Measurements from ENCODE around the gene CCN5. TPM values are rescaled to one million over a fixed set of nuclear protein-coding genes. Genes with fewer than 3 reads are reported as not detected.

CCN5 gene
- total RNA-seq, 2 experiments from 2014 or later, result not detected

- Mint-ChIP-seq H3K4me1 (no peaks in the 10 kb centered on the region), H3K27ac (no peak overlapping the region)
Measured at GRCh38 chr20:44709797-44710196, 5.4 kb upstream of the CCN5 start.

GRCh38 chr20:44711237-44711636 lies 3.9 kb upstream of the CCN5 start:
- no peak for DNase-seq
- Mint-ChIP-seq H3K9me3 (no peaks in the 10 kb centered on the region), H3K27me3 (peaks cover 4% of the 10 kb centered on the region), H3K27ac (no peak overlapping the region), H3K4me1 (no peaks in the 10 kb centered on the region), H3K36me3 (ENCODE audit: low read depth) (no peaks in the 10 kb centered on the region), H3K4me3 (no peak overlapping the region)
- CTCF ChIA-PET, result no interaction called here
- POLR2A ChIA-PET, result no interaction called here

More at GRCh38 chr20:44709797-44710196, 5.4 kb upstream of the CCN5 start:
- no peaks in the 10 kb centered on the region for H3K36me3 Mint-ChIP-seq (ENCODE audit: low read depth)
- peaks cover 4% of the 10 kb centered on the region for H3K27me3 Mint-ChIP-seq
- no peak for DNase-seq
- POLR2A ChIA-PET, result no interaction called here
- CTCF ChIA-PET, result no interaction called here
- H3K9me3 Mint-ChIP-seq, result no peaks in the 10 kb centered on the region
- no peak overlapping the region for H3K4me3 Mint-ChIP-seq

- Mint-ChIP-seq H3K4me1 (no peaks in the 10 kb centered on the region), H3K4me3 (no peak overlapping the region), H3K27ac (no peak overlapping the region), H3K27me3 (peaks cover 4% of the 10 kb centered on the region), H3K36me3 (ENCODE audit: low read depth) (no peaks in the 10 kb centered on the region), H3K9me3 (no peaks in the 10 kb centered on the region)
- DNase-seq, result no peak
- ChIA-PET CTCF (no interaction called here), POLR2A (no interaction called here)
Measured at GRCh38 chr20:44714102-44714700, 968 bp upstream of the CCN5 start.

GRCh38 chr20:44715499-44716308 lies 535 bp downstream of the CCN5 start:
- DNase-seq, result no peak
- Mint-ChIP-seq H3K4me1 (no peaks in the 10 kb centered on the region), H3K27ac (no peak overlapping the region), H3K27me3 (peaks cover 4% of the 10 kb centered on the region), H3K9me3 (no peaks in the 10 kb centered on the region), H3K36me3 (ENCODE audit: low read depth) (no peaks in the 10 kb centered on the region), H3K4me3 (no peak overlapping the region)
- POLR2A ChIA-PET, result no interaction called here
- CTCF ChIA-PET, result no interaction called here

- POLR2A ChIA-PET, result interaction anchor here (1.2 kb wide), 1 partner anchor 84 kb away, joined by 3 read pairs; no protein-coding TSS in a partner anchor
- H3K9me3 Mint-ChIP-seq, result no peaks in the 10 kb centered on the region
- H3K27me3 Mint-ChIP-seq, result peaks cover 3% of the 10 kb centered on the region
- CTCF ChIA-PET, result no interaction called here
- no peaks in the 10 kb centered on the region for H3K4me1 Mint-ChIP-seq
- H3K4me3 Mint-ChIP-seq, result no peak overlapping the region
- DNase-seq, result no peak
- no peaks in the 10 kb centered on the region for H3K36me3 Mint-ChIP-seq (ENCODE audit: low read depth)
- no peak overlapping the region for H3K27ac Mint-ChIP-seq
Measured at GRCh38 chr20:44716309-44717106, 1.3 kb downstream of the CCN5 start.

- Mint-ChIP-seq H3K27ac (no peak overlapping the region), H3K27me3 (no peaks in the 10 kb centered on the region), H3K4me1 (no peaks in the 10 kb centered on the region), H3K4me3 (no peak overlapping the region), H3K9me3 (no peaks in the 10 kb centered on the region), H3K36me3 (ENCODE audit: low read depth) (no peaks in the 10 kb centered on the region)
- ChIA-PET CTCF (interaction anchor here (1.2 kb wide), 1 partner anchor 33 kb away, joined by 3 read pairs; no protein-coding TSS in a partner anchor), POLR2A (interaction anchor here (1.2 kb wide), 1 partner anchor 82 kb away, joined by 3 read pairs; no protein-coding TSS in a partner anchor)
- no peak for DNase-seq
Measured at GRCh38 chr20:44717986-44718385, 2.8 kb downstream of the CCN5 start.

GRCh38 chr20:44719841-44720240 lies 4.7 kb downstream of the CCN5 start:
- ChIA-PET CTCF (no interaction called here), POLR2A (no interaction called here)
- no peaks in the 10 kb centered on the region for H3K4me1 Mint-ChIP-seq
- DNase-seq, result no peak
- no peak overlapping the region for H3K4me3 Mint-ChIP-seq
- H3K27ac Mint-ChIP-seq, result no peak overlapping the region
- no peaks in the 10 kb centered on the region for H3K9me3 Mint-ChIP-seq
- no peaks in the 10 kb centered on the region for H3K27me3 Mint-ChIP-seq
- H3K36me3 Mint-ChIP-seq (ENCODE audit: low read depth), result no peaks in the 10 kb centered on the region

- H3K4me3 Mint-ChIP-seq, result no peak overlapping the region
- H3K4me1 Mint-ChIP-seq, result no peaks in the 10 kb centered on the region
- H3K27me3 Mint-ChIP-seq, result no peaks in the 10 kb centered on the region
- no peak overlapping the region for H3K27ac Mint-ChIP-seq
- no peaks in the 10 kb centered on the region for H3K36me3 Mint-ChIP-seq (ENCODE audit: low read depth)
- no peaks in the 10 kb centered on the region for H3K9me3 Mint-ChIP-seq
- ChIA-PET CTCF (no interaction called here), POLR2A (no interaction called here)
- no peak for DNase-seq
Measured at GRCh38 chr20:44720621-44720996, 5.4 kb downstream of the CCN5 start.

- POLR2A ChIA-PET, result no interaction called here
- Mint-ChIP-seq H3K4me1 (no peaks in the 10 kb centered on the region), H3K9me3 (no peaks in the 10 kb centered on the region), H3K27ac (no peak overlapping the region), H3K27me3 (no peaks in the 10 kb centered on the region), H3K4me3 (no peak overlapping the region), H3K36me3 (ENCODE audit: low read depth) (no peaks in the 10 kb centered on the region)
- no peak for DNase-seq
- CTCF ChIA-PET, result no interaction called here
Measured at GRCh38 chr20:44720997-44721784, 6.0 kb downstream of the CCN5 start.

GRCh38 chr20:44721785-44722054 lies 6.6 kb downstream of the CCN5 start:
- ChIA-PET CTCF (interaction anchor here (1.4 kb wide), 1 partner anchor 39 kb away, joined by 3 read pairs; no protein-coding TSS in a partner anchor), POLR2A (no interaction called here)
- H3K9me3 Mint-ChIP-seq, result no peaks in the 10 kb centered on the region
- H3K4me1 Mint-ChIP-seq, result no peaks in the 10 kb centered on the region
- no peak for DNase-seq
- H3K27ac Mint-ChIP-seq, result no peak overlapping the region
- H3K4me3 Mint-ChIP-seq, result no peak overlapping the region
- no peaks in the 10 kb centered on the region for H3K27me3 Mint-ChIP-seq
- H3K36me3 Mint-ChIP-seq (ENCODE audit: low read depth), result no peaks in the 10 kb centered on the region

GRCh38 chr20:44722990-44723389 lies 7.8 kb downstream of the CCN5 start:
- H3K36me3 Mint-ChIP-seq (ENCODE audit: low read depth), result no peaks in the 10 kb centered on the region
- POLR2A ChIA-PET, result no interaction called here
- CTCF ChIA-PET, result interaction anchor here (0.9 to 1.4 kb wide), 2 partner anchors 39 to 41 kb away, joined by 3 read pairs; no protein-coding TSS in a partner anchor
- H3K27ac Mint-ChIP-seq, result no peak overlapping the region
- peaks cover 1% of the 10 kb centered on the region for H3K27me3 Mint-ChIP-seq
- H3K4me1 Mint-ChIP-seq, result no peaks in the 10 kb centered on the region
- H3K9me3 Mint-ChIP-seq, result no peaks in the 10 kb centered on the region
- no peak overlapping the region for H3K4me3 Mint-ChIP-seq
- no peak for DNase-seq

GRCh38 chr20:44723391-44723790 lies 8.2 kb downstream of the CCN5 start:
- Mint-ChIP-seq H3K36me3 (ENCODE audit: low read depth) (no peaks in the 10 kb centered on the region), H3K4me3 (no peak overlapping the region), H3K27ac (no peak overlapping the region), H3K27me3 (peaks cover 1% of the 10 kb centered on the region), H3K9me3 (no peaks in the 10 kb centered on the region), H3K4me1 (no peaks in the 10 kb centered on the region)
- no peak for DNase-seq
- ChIA-PET CTCF (interaction anchor here (0.9 to 1.4 kb wide), 3 partner anchors 38 to 41 kb away, joined by 3 to 5 read pairs (median 3); no protein-coding TSS in a partner anchor), POLR2A (no interaction called here)

Data from activated CD4-positive, alpha-beta memory T cell treated with anti-CD3 and anti-CD28 coated beads, Interleukin-2, amount 10 ng/mL, durations not matched to agents 7 days and 5 days (primary cell).